ENCODE measurements around the gene ERLIN1.

The ERLIN1 gene

DNA sequence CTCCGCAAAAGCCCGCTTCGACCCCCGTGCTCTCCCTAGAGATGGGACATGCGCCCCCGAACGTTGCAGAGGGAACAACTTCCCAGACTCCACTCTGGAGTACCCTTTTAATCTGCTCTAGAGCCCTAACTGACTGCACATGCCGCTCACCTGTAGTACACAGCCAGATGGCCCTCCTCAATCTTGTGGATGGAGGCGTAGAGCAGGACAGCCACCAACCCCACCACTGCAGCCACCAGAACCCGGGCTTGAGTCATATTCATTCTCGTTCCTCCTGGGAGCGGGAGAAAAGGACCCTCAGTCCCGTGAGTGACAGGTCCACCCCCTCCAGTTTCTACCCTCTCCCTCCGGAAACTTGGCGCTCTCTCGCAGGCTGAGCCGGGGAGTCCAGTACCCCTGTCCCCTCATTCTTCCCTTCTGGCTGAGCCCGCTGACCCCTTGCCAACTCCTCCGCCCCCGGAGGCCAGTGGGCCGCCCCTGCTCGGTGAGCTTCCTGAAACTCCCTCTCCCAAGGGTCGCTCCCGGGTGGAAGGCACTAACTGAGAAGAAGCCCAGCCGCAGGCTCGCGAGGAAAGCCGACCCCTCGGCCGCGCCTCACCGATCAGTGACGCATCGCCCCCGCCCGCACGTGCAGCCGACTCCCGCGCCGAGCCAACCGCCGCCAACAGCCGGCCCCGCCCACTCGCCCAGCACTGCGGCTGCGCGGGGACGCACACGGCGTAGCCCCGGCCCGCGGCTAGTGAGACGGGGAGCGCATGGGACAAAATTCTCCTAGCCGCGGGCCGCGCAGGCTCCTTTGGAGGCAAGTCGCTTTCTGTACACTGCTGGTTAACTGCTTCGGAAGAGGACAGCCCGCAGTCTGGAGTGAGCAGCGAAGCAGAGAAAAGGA is at the start of gene ERLIN1:
Gene ERLIN1, minus strand, starts transcription at position 666 of the 889 bp plus-strand sequence. Its CDS starts 403 bp downstream, at position 263.
- peak; percentile 88 to 92 for DNase-seq

DNA sequence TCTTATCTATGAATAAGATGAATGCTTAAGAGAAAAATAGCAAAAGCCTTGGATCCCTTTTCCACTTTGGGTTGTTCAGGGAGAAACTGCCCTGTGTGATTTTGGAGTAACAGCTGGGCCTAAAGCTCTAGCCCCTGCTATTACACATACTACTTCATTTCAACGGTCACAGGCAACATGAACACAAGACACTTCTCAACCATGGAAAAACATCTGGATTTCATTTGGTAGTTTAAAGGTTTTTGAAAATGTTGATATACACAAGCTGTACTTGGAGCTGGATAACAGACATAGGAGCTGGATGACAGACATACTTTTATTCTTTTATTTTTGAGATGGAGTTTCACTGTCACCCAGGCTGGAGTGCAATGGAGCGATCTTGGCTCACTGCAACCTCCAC is 46.3 kb upstream of the ERLIN1 start:
- no peak for DNase-seq

GRCh38 chr10:100229819-100230422 is 44.1 kb upstream of the ERLIN1 start:
- no peak for DNase-seq

GRCh38 chr10:100223879-100224278 is 38.0 kb upstream of the ERLIN1 start:
- DNase-seq, result no peak

GRCh38 chr10:100222529-100222928 is 36.7 kb upstream of the ERLIN1 start:
- DNase-seq, result no peak

GRCh38 chr10:100216006-100216405 is 30.2 kb upstream of the ERLIN1 start:
- no peak for DNase-seq

- no peak for DNase-seq
Observed at GRCh38 chr10:100209303-100209702, 23.5 kb upstream of the ERLIN1 start.

GRCh38 chr10:100208276-100208675 is 22.4 kb upstream of the ERLIN1 start:
- no peak for DNase-seq

DNA sequence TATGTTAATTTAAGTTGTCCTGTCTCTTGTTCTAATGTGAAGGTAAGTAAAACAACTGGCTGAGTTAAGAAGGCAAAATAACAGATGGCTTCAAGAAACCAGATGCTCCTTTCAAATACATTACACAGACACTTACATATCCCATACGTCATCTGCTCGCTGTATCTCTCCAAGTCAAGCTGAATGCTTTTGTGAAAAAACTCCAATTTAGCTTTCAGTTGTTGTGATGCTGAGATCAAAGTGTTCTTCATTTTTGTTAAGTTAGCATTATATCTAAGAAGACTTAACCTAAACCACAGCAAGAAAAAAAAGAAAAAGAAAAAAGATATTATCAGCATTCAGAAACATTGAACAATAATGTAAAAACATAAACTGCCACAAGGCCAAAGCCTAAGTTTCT is 18.5 kb upstream of the ERLIN1 start:
- DNase-seq, result peak in 1 of 2 donors; percentile 46

GRCh38 chr10:100201549-100201948 is 15.7 kb upstream of the ERLIN1 start:
- DNase-seq, result no peak

- DNase-seq, result no peak
Observed at GRCh38 chr10:100194711-100195110, 8.9 kb upstream of the ERLIN1 start.

DNA sequence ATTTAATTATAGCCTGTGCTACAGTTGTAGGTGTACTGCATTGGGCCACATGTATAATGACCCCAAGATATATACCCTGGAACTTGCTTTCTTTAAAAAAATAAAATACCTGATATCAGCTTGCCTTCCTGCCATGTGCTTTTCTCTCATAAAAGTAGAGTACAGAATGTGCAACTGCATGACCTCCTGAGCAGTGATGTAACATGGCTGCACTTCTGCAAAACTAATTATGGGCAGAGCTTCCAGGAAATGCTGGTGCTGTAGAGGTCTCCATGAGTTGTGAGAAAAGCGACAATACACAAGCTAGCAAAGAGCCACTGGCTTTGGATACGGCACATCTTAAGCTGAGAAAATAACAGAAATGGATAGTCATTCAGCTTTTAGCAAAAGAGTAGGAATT is 6.5 kb upstream of the ERLIN1 start:
- DNase-seq, result peak in 1 of 2 donors; percentile 48

DNA sequence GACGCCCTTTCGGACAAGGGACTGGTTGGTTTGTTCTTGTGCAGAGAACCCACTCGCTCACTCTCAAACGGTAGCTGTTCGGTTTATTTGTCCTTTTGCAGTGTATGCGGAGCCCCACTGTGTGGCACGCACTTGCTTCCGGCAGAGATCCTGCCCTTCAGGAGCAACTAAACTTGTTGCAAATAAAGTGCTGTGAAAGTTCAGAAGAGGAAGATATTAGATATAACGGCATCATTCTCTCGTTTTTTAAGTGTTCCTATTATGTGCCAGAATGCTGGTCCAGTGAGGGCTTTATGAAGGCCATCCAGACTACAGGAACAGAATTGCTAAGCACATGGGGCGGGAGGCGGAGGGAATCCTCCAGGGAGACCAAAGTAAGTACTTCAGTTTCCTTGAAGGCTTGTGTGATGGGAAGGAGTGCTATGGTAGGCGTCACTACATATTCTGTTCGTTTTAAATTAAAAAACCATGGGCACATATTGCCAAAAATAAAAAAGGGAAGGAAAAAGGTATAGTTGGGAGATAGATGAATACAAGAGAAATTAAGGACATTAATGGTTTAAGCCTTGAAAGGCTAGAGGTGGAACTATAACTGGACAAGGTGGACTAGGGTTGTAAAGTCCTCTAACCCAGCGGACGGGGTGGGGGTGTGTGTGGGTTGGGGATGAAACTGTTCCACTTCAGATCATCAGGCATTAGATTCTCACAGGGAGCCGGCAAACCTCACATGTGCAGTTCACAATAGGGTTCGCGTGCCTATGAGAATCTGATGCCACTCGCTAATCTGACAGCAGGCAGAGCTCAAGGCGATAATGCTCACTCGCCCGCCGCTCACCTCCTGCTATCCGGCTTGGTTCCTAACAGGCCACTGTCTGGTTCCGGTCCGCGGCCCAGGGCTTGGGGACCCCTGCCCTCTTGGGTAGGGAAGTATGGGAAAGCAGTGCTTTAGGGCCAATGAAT is 704 bp upstream of the ERLIN1 start:
- no peak for DNase-seq

GRCh38 chr10:100184840-100185239 is 989 bp downstream of the ERLIN1 start:
- no peak for DNase-seq

DNA sequence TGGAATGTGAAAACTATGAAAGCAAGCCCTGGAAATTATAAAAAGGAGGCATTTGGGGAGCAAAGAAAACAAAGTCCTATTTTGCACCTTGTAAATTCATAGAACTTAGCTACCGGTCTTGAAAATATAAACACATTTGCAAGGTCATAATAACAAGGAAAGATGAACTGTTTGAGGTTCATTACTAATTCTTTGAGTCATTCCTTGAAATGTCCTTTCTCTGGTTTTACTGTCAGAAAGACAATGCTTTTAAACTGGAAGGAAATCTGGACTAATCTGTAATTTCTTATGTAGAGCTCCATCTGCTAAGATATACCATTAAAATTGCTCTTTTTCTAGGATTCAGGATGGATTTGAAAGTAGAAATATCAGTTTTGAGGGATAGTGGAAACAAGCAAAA is 1.4 kb downstream of the ERLIN1 start:
- DNase-seq, result no peak

DNA sequence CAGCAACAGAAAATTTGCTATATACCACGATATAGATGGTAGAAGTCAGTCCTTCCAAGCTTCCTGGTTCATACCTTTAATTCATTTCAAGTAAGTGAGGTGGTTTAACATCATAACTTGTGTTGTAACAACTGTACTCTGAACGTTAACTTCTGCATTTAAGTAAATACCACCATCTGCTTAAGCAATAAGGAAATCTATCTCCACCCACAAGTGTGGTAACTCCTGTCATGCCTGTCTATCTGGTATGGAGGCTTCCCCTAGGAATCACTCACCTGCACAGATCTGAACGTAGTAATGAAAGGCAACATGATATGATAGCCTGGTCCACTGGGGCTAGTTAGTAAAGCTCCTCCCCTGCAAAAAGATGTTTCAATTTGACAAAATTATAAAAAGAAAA is 2.3 kb downstream of the ERLIN1 start:
- DNase-seq, result peak in 1 of 2 donors; percentile 5

GRCh38 chr10:100182908-100183307 is 2.9 kb downstream of the ERLIN1 start:
- no peak for DNase-seq

DNA sequence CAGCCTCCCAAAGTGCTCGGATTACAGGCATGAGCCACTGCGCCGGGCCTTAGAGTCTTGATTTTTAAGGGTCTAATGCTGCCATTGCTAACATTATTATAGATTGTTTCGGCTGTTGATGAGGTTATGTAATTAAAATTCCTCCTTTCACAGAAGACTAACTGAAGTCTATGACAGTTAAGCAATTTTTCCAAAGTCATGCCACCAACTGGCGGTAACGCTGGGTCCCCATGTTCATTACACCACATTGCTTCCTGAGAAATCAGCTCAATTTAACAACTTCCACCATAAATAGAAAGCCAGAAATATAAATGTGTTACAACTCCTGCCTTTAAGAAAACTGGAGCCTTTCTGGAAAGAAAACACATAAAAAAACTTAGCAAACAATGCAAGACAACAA is 3.5 kb downstream of the ERLIN1 start:
- DNase-seq, result peak in 1 of 2 donors; percentile 9

- DNase-seq, result no peak
Observed at GRCh38 chr10:100175875-100176274, 10.0 kb downstream of the ERLIN1 start.

DNA sequence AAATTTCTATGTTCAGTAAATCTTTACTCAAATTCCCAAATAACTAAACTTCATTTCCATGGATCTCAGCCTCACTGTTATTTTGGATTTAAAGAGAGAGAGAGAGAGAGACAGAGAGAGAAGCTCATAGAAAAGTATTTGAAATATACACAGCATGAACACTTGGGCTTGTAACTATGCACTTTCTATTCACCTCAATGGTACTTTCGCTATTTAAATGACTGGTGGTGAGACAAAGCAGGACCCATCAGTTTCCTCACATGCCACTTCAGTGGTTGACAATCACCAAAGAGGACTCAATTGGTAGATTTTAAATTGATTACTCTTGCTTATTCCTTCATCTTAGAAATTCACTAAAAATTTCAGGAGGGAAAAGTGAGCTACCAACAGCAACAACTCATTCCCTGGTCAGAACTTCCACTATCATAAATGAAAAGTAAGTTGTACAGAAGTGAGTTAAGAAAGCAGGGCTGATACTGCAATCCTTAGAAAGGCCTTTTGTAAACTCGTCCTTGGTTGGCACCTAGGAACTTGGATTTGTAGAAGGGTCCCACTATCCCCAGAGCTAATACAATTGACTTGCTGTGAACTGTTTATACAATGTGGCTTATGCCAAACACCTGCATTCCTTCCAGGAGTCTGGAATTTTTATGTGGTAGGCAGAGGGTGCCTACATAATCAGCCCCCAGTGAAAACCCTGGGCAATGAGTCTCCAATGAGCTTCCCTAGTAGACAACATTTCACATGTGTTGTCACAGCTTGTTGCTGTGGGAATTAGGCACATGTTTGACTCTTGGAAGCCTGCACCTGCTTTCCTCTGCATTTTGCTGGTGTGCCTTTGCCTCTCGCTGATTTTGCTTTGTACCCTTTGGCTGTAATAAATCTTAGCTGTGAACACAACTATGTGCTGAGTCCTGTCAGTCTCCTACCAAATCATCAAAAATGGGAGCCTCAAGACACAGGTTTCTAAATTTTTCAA is 10.8 kb downstream of the ERLIN1 start:
- DNase-seq, result no peak

DNA sequence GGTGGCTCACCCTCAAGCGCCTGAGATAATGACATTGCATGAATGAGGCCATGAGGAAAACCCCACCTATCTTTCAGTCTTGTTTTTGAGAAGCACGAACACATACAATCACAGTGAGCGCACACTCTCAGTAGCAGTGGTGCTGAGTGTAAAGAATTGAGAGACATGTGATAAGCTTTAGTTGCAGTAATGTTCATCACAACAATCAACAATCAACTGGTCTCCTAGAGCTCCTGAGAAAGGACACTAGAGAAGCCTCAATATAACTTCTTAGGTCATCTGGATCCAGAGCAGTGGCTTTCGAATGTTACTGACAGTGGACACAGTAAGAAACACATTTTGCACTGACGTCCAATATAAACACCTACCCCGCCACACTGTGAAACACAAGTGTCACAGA is 12.8 kb downstream of the ERLIN1 start:
- DNase-seq, result no peak

GRCh38 chr10:100172349-100172748 is 13.5 kb downstream of the ERLIN1 start:
- DNase-seq, result no peak
